H1 (cell line): ENCODE results near the gene SLC8A1. TPM values are rescaled to one million over a fixed set of nuclear protein-coding genes. Genes with fewer than 3 reads are reported as not detected.
A peak's percentile ranks its signal among the peaks of the same experiment; 100 is the strongest.

Experiments used
- polyA plus RNA-seq, 7 experiments: library from polyadenylated mRNA; depleted of rRNA in 3 of 7; stranded (reverse) in 5 of 7; unstranded in 2 of 7; fragments of >200 nt in 5 of 7; fragments of 200-250 nt in 2 of 7; gene quantifications; 1 replicate in 5 of 7; 2 replicates in 1 of 7; 4 replicates in 1 of 7; pipeline versions ENCODE4 v1.2.1 to v1.2.3, GENCODE V29; 2011 to 2013; ENCODE audit warnings: missing spikeins in 2 of 7, mixed read lengths in 2 of 7
- total RNA-seq: library from RNA; stranded (reverse); fragmentation: NEBNext Ultra II Directional; extraction: Animal tissue kit (Norgen Biotek cat#: 25700); gene quantifications from 2 replicates; pipeline ENCODE4 v1.2.1, GENCODE V29; 2021
- TF ChIP-seq, protein P1 (sequence below): fragments of 300-600 bp; sonication (generic); IDR thresholded peaks from 2 replicates; pipeline ENCODE4 v1.7.1; 2012; ENCODE audit warnings: low read length, moderate library complexity, mild to moderate bottlenecking, inconsistent platforms; ENCODE audit not compliant: insufficient replicate concordance
- TF ChIP-seq, protein P2 (sequence below), 3 experiments: IDR thresholded peaks; 1 replicate in 2 of 3; 2 replicates in 1 of 3; pipeline versions ENCODE4 v1.5.1 to v1.6.1; 2011; ENCODE audit warnings: low read length in 3 of 3, mild to moderate bottlenecking in 3 of 3, inconsistent platforms in 2 of 3, low read depth in 1 of 3, moderate library complexity in 1 of 3; ENCODE audit not compliant: insufficient read depth in 1 of 3; ENCODE audit errors: control extremely low read depth in 1 of 3

Gene SLC8A1
- total and polyA plus RNA-seq, 2 of the 8 experiments (the other 6 are each of a cell fraction or from before 2014, with no cell fraction given) = 0.68 to 3.6 TPM

DNA sequence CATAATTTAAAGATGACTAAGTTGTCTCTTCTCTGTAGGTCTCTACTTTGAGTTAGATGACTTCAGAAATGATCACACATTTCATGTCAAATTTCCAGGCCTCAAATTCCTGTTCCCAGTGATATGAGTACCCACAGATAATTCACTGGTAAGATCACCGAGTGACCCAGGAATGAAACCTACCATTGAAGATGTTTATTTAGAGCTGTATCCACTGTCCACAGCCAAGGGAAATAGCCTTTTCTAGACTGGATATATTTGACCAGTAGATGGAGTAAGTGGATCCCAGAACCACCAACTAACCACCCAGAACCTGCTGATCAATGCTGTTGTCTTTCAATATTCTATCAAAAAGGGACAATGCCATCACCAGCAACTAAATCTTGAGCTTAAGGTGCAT is 238.8 kb downstream of the SLC8A1 start (continued):
- TF ChIP-seq, protein P1, sequence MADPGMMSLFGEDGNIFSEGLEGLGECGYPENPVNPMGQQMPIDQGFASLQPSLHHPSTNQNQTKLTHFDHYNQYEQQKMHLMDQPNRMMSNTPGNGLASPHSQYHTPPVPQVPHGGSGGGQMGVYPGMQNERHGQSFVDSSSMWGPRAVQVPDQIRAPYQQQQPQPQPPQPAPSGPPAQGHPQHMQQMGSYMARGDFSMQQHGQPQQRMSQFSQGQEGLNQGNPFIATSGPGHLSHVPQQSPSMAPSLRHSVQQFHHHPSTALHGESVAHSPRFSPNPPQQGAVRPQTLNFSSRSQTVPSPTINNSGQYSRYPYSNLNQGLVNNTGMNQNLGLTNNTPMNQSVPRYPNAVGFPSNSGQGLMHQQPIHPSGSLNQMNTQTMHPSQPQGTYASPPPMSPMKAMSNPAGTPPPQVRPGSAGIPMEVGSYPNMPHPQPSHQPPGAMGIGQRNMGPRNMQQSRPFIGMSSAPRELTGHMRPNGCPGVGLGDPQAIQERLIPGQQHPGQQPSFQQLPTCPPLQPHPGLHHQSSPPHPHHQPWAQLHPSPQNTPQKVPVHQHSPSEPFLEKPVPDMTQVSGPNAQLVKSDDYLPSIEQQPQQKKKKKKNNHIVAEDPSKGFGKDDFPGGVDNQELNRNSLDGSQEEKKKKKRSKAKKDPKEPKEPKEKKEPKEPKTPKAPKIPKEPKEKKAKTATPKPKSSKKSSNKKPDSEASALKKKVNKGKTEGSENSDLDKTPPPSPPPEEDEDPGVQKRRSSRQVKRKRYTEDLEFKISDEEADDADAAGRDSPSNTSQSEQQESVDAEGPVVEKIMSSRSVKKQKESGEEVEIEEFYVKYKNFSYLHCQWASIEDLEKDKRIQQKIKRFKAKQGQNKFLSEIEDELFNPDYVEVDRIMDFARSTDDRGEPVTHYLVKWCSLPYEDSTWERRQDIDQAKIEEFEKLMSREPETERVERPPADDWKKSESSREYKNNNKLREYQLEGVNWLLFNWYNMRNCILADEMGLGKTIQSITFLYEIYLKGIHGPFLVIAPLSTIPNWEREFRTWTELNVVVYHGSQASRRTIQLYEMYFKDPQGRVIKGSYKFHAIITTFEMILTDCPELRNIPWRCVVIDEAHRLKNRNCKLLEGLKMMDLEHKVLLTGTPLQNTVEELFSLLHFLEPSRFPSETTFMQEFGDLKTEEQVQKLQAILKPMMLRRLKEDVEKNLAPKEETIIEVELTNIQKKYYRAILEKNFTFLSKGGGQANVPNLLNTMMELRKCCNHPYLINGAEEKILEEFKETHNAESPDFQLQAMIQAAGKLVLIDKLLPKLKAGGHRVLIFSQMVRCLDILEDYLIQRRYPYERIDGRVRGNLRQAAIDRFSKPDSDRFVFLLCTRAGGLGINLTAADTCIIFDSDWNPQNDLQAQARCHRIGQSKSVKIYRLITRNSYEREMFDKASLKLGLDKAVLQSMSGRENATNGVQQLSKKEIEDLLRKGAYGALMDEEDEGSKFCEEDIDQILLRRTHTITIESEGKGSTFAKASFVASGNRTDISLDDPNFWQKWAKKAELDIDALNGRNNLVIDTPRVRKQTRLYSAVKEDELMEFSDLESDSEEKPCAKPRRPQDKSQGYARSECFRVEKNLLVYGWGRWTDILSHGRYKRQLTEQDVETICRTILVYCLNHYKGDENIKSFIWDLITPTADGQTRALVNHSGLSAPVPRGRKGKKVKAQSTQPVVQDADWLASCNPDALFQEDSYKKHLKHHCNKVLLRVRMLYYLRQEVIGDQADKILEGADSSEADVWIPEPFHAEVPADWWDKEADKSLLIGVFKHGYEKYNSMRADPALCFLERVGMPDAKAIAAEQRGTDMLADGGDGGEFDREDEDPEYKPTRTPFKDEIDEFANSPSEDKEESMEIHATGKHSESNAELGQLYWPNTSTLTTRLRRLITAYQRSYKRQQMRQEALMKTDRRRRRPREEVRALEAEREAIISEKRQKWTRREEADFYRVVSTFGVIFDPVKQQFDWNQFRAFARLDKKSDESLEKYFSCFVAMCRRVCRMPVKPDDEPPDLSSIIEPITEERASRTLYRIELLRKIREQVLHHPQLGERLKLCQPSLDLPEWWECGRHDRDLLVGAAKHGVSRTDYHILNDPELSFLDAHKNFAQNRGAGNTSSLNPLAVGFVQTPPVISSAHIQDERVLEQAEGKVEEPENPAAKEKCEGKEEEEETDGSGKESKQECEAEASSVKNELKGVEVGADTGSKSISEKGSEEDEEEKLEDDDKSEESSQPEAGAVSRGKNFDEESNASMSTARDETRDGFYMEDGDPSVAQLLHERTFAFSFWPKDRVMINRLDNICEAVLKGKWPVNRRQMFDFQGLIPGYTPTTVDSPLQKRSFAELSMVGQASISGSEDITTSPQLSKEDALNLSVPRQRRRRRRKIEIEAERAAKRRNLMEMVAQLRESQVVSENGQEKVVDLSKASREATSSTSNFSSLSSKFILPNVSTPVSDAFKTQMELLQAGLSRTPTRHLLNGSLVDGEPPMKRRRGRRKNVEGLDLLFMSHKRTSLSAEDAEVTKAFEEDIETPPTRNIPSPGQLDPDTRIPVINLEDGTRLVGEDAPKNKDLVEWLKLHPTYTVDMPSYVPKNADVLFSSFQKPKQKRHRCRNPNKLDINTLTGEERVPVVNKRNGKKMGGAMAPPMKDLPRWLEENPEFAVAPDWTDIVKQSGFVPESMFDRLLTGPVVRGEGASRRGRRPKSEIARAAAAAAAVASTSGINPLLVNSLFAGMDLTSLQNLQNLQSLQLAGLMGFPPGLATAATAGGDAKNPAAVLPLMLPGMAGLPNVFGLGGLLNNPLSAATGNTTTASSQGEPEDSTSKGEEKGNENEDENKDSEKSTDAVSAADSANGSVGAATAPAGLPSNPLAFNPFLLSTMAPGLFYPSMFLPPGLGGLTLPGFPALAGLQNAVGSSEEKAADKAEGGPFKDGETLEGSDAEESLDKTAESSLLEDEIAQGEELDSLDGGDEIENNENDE = no peak
- TF ChIP-seq, protein P2, sequence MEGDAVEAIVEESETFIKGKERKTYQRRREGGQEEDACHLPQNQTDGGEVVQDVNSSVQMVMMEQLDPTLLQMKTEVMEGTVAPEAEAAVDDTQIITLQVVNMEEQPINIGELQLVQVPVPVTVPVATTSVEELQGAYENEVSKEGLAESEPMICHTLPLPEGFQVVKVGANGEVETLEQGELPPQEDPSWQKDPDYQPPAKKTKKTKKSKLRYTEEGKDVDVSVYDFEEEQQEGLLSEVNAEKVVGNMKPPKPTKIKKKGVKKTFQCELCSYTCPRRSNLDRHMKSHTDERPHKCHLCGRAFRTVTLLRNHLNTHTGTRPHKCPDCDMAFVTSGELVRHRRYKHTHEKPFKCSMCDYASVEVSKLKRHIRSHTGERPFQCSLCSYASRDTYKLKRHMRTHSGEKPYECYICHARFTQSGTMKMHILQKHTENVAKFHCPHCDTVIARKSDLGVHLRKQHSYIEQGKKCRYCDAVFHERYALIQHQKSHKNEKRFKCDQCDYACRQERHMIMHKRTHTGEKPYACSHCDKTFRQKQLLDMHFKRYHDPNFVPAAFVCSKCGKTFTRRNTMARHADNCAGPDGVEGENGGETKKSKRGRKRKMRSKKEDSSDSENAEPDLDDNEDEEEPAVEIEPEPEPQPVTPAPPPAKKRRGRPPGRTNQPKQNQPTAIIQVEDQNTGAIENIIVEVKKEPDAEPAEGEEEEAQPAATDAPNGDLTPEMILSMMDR (IDR thresholded peaks at IDR 0.05; ENCODE audit: control extremely low read depth in 1 of 3, insufficient read depth in 1 of 3, low read depth in 1 of 3, low read length in 3 of 3) = peak in 2 of 3 experiments; percentile 33 to 35; a peak in 2 of 4 replicates
